Dedifferentiated amniotic fluid mesenchymal stem cell (primary cell): ENCODE data around the gene SERPINE1.
A peak's percentile ranks its signal among the peaks of the same experiment; 100 is the strongest.

Experiments
- DNase-seq: peaks from one replicate; pipeline ENCODE4 v3.0.0-alpha.2; 2016; ENCODE audit errors: extremely low spot score

Gene SERPINE1

GRCh38 chr7:101154693-101155102, 27.8 kb downstream of the SERPINE1 start:
- DNase-seq: no peak

DNA sequence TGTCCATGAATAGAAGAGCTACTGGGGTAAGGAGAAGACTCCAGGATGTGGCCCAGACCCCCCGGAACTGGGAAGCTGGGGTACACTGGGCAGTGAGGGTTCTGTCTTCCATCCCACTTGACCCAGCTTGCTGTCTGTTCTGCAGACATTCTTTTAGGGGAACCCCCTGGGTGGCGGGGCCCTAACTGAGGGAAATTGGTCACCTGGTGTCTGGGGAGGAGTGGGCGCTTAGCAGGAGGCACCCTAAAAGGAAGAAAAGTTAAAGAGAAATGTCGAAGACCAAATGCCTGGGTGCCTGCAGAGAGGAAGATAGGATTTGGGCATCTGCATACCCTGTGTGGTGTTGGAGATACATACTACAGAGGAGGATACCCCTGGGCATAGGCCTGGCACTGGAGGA, 28.4 kb downstream of the SERPINE1 start:
- DNase-seq: no peak

GRCh38 chr7:101156277-101156676, 29.4 kb downstream of the SERPINE1 start:
- DNase-seq: no peak

GRCh38 chr7:101156866-101157589, 30.1 kb downstream of the SERPINE1 start:
- DNase-seq: no peak

GRCh38 chr7:101159696-101160674, 33.1 kb downstream of the SERPINE1 start:
- DNase-seq: no peak

DNA sequence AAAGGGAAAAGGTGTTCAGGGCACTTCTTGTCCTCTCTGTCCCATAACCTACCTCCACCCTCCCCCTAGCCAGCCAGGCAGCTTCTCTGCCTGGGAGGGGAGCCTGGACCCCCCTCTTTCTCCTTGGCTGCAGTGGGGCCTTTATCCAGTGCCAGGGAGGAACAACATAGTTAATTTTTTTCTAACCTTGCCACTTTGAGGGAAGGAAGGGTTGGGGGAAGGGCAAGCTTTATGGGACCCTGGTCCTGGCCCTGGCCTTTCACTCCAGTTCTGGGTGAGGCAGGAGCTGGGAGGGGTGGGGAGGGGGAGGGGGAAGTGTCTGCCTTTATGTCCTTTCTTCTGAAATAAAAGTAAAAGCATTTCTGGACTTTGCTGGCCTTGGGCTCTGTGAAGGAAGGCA, 34.0 kb downstream of the SERPINE1 start:
- DNase-seq: no peak

GRCh38 chr7:101161692-101162471, 35.0 kb downstream of the SERPINE1 start:
- DNase-seq: no peak

DNA sequence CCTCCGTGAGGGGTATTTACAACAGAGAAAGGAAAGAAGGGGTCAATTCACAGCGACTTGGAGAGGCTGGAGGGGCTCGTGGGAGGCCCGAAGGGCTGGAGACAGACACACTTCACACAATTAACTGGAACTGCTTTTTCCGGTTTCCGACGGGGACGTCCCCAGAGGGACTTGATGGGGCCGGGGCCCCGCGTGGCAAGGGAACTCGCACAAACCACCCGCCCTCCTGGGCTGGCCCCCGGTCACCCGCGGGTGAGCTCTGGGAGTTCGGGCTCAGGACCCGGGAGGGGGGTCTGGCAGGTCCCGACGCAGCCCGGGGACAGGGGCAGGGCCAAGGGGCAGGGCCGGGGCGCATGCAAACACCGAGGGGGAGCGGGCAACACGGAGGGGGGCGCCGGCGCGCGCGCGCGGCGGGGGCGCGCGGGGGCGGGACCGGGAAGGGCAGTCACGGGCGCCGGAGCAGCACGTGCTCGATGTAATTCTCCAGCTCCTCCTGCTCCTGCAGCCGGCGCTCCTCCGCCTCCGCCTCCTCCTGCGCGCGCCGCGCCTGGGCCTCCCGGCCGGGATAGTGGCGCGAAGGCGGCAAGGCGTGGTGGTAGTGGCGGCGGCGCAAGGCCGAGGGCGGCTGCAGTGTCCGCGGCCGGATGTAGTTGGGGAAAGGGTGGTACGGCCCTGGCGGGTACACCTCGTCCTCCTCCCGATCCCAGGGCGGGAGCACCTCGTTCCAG, 35.8 kb downstream of the SERPINE1 start:
- DNase-seq: no peak

DNA sequence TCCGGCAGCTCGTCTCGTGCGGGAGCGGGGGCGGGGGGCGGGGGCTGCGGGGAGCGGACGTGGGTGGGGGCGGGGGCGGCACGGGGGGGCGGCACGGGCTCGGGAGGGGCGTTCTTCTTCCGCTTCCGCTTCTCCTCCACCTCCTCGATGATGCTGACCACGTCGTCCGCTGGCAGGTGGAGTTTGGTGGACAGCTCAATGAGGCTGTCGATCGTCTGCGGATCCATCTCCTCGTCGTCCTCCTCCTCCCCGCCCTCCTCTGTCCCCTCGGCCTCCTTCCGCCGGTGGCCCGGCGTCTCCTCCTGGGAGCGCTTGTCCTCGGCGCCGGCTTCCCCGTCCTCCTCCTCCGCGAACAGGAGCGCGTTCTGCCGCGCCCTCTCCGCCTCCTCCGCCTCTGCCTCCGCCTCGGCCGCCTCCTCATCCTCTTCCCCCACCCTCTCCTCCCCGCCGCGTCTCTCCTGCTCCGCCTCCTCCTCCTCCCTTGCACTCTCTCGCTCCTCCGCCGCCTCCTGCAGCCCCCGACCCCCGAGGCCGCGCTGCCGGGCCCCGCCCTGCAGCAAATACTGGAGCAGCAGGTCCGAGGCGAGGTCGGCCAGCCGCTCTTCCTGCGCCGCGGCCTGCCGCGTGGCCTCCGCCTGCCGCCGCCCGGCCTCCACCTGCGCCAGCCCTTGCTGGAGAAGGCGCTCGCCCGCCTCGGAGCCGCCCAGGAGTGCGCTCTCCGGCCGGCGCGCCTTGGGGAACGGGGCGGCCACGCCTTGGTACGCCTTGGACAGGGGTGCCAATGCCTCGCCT, 36.6 kb downstream of the SERPINE1 start:
- no peak for DNase-seq

- peak; percentile 40 for DNase-seq
Observed at GRCh38 chr7:101164071-101164840, 37.4 kb downstream of the SERPINE1 start.

DNA sequence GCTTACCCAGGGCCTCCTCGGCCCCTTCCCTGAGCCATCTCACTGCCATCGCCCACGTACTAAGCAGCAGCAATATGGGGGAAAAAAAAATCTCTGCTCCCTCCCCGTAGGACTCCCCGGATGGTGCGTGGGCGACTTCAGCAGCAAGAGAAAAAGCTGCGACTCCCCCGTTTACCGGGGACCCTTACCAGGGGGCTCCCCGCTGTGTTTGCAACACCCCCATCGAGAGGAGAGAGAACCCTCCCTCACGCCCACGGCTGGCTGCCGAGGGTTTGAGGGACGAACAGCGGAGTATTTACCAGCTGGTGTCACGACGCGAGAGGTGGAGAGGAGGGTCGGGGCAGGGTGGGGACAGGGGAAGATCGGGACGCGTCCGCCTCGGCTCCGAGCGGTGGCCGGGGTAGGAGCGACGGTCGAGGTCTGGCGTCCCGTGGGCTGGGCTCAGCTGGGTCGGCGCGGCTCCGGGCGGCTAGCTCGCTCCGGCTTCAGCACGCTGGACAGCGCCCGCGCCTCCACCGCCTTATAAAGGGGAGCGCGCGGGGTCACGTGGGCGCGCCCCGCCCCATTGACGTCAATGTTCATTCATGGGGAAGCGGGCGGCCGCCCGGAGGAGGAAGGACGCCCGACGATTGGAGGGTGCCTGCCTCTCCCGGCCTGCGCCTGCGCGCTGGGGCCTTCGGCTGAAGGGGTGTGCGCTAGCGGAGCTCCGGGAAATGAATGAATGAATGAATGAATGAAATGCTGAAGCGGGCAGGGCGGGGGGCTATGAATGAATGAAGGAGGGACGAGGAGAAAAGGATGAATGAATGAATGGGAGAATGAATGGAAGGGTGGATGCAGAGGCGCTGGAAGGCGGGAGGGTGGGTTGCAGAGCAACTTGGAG, 38.4 kb downstream of the SERPINE1 start, which contains the start of gene VGF:
Gene VGF (minus strand): TSS at position 495 of the 883 bp plus-strand sequence. CDS start 726 bp downstream, outside the sequence.
- DNase-seq: peak; percentile 74

DNA sequence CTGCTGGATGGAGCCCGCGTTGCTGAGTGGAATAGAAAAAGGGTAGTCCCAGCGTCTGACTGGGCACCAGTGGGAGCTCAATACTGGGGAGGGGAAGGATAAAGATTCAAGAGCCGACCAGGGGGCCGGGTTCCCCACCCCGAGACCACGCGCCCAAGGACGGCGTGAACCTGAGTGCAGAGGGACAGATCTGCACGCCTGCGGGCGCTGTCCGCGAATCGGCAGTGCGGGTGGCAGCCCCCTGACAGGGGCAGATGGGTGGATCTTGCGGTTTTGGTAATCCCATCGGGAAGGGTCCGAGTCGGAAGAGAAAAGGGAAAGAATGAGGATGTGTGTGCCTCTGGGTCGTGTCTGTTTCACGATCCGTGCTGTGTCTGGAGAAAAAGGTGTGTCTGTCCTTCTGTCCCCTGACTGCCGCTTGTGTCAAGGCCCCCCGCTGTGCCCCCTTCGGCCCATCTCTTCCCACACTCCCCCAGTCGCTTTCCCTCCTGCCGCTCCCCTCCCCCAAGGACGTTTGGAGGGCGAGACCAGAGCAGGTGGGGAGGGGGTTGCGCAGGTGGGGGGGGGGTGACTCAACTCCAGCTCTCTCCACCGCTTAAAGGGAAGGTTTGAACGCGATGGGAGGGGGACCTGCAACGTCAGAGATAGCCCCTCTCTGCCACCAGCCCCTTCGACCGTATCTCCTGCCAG, 39.2 kb downstream of the SERPINE1 start:
- no peak for DNase-seq

DNA sequence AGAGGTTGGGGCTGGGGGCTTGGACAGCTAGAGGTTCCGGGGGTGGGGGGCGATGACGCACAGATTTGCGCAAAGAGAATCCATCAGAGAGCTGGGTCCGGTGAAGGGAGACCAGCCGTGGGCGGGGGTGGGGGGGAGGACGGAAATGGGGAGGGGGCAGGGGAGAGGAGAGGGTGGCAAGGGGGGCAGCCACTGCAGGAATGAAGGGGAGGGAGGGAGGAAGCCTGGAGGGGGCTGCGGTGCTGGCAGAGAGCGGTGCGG, 39.7 kb downstream of the SERPINE1 start:
- DNase-seq: no peak

DNA sequence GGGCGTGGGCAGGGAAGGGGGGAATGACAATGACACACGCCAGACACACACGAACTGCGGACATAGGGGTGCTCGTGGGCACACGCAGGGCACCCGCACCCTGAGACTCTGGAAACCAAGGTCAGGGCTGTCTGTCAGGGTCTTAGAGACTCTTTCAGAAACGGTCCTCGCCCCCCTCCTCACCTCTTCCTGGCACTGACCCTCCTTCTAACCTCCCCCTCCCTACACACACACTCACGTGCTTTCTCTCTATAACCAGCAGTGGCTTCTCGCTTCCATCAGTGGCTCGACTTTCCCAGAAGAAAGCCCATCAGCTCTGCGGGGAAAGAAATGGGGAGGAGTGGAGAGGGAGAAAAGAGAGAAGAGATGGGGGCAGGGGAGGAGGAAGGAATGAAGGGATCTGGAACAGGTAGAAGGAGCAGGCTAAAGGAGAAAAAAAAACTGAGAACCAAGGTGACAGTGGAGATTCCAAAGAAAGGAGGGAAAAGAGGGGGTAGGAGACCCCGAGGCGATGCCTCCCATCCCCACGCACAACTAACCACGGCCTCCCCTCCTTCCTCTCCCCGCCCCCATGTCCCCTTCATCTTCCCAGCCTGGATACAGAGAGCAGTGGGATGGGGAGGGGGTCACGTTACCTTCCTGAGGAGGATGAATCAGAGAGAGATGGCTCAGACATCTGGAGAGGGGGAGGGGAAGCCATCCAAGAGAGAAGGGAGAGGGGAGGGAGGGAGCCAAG, 40.2 kb downstream of the SERPINE1 start:
- no peak for DNase-seq

GRCh38 chr7:101167645-101168411, 40.9 kb downstream of the SERPINE1 start:
- DNase-seq: no peak

- DNase-seq: no peak
Observed at GRCh38 chr7:101168412-101169049, 41.6 kb downstream of the SERPINE1 start.
